NCI-H82 treated with DMSO at 0.1 percent for 48 hours (cell line): ENCODE measurements around the gene LRRC74B.
A peak's percentile ranks its signal among the peaks of the same experiment; 100 is the strongest.

Source experiments
- DNase-seq: peaks from one replicate; lab custom pipeline; 2025; ENCODE audit not compliant: unreplicated experiment; lab: John Stamatoyannopoulos, UW

The LRRC74B gene

DNA sequence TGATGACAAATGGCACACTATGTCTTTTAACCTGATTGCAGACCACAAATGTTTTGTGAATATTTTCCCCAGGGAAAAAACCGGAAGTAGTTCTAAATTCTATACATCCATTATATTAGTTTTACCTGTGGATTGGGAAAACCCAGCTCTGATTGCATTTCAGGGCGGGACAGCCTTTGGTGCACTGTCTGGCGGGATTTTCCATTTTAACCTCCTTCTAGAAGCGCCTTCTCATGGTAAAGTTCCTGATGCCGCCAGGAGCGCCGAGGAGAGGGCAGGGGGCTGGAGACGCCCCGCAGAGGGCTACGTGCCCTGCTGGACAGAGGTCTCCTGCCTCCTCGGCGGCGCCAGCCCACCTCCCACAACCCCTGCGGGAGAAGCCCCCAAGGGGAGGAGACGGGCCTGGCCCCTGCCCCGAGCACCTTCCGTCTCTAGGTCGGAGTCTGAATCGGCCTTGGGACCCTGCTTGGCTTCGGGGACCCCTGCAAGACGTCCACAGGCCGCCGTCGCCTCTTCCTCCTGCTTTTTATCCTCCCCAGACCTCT is 32.0 kb upstream of the LRRC74B start:
- DNase-seq = no peak

DNA sequence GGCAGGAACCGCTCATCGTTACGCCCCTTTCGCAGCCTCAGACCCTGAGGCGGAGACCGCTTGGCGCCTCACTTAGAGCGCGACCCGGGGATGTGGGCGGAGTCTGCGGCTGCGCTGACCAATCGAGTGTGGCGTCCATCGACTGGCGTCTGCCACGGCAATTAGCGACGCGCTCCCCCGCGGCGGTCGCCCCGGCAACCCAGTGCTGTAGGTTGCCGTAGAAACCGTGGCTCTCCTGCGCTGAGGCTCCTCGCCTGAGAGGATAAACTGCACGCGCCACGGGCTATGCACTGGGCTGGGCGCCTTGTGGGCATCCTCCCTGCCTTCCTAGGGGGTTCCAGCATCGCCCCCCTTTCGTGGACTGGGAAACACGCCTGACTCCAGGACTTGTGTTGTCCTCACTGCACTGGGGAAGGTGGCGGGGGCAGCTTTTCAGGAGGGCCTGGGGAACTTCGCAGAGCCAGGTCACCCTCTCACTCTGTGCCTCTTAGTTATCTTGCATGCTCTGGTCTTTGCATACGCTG is 31.5 kb upstream of the LRRC74B start:
- peak; percentile 81 for DNase-seq

DNA sequence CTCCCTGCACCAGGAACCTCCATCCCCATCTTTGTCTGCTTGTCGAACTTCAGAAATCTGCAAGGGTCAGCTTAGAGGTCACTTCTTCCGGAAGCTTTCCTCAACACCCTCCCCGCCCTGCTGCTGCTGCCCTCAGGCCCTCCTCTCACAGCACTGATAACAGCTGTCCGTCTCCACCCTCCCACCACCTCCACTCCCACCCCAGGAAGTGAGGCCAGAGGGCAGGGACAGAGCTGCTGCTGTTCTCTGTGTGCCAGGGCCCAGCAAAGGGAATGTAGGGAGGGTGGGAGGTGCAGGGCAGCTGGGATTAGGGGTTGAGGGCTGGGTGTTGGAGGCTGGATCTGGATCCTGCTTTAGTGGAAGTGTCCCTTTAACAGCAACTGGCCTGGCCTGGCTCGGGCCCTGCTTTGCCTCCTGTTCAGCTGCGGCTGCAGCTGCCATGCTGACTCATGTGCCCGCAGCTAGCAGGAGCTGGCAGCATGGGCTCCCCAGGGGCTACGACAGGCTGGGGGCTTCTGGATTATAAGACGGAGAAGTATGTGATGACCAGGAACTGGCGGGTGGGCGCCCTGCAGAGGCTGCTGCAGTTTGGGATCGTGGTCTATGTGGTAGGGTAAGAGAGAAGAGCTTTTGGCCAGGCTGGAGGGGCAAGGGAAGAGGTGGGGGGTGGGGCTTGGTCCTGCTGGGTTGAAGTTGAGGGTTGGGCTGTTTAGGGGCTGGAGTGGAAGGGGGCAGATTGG is 30.9 kb upstream of the LRRC74B start, which contains the start of gene P2RX6:
TSS of gene P2RX6 (plus strand) at position 440 of the 740 bp plus-strand sequence. CDS start at position 450, 10 bp downstream.
- peak; percentile 17 for DNase-seq

GRCh38 chr22:21015466-21016006 is 30.2 kb upstream of the LRRC74B start:
- DNase-seq = no peak

GRCh38 chr22:21016644-21017420 is 28.9 kb upstream of the LRRC74B start:
- DNase-seq = no peak

GRCh38 chr22:21018314-21018713 is 27.4 kb upstream of the LRRC74B start:
- no peak for DNase-seq

- DNase-seq = no peak
These were observed 24.8 kb upstream of the LRRC74B start for GRCh38 chr22:21020802-21021429.

- DNase-seq = no peak
These were observed 23.2 kb upstream of the LRRC74B start for GRCh38 chr22:21022507-21022906.

DNA sequence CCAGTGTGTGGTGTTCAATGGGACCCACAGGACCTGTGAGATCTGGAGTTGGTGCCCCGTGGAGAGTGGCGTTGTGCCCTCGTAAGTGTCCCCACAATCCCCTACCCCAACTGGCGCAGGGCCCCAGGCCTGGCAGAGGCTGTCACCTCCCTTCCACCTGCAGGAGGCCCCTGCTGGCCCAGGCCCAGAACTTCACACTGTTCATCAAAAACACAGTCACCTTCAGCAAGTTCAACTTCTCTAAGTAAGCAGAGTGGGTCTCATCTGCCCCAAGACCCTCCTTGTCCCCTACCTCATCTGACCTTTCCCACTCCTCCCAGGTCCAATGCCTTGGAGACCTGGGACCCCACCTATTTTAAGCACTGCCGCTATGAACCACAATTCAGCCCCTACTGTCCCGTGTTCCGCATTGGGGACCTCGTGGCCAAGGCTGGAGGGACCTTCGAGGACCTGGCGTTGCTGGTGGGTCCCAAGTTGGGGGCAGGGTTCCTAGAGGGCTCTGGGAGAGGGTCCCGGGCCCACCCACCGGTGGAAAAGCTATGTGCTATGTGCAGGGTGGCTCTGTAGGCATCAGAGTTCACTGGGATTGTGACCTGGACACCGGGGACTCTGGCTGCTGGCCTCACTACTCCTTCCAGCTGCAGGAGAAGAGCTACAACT is 22.7 kb upstream of the LRRC74B start:
- DNase-seq = no peak

- no peak for DNase-seq
These were observed 20.5 kb upstream of the LRRC74B start for GRCh38 chr22:21025266-21025665.

- DNase-seq = no peak
These were observed 19.7 kb upstream of the LRRC74B start for GRCh38 chr22:21025763-21026755.

DNA sequence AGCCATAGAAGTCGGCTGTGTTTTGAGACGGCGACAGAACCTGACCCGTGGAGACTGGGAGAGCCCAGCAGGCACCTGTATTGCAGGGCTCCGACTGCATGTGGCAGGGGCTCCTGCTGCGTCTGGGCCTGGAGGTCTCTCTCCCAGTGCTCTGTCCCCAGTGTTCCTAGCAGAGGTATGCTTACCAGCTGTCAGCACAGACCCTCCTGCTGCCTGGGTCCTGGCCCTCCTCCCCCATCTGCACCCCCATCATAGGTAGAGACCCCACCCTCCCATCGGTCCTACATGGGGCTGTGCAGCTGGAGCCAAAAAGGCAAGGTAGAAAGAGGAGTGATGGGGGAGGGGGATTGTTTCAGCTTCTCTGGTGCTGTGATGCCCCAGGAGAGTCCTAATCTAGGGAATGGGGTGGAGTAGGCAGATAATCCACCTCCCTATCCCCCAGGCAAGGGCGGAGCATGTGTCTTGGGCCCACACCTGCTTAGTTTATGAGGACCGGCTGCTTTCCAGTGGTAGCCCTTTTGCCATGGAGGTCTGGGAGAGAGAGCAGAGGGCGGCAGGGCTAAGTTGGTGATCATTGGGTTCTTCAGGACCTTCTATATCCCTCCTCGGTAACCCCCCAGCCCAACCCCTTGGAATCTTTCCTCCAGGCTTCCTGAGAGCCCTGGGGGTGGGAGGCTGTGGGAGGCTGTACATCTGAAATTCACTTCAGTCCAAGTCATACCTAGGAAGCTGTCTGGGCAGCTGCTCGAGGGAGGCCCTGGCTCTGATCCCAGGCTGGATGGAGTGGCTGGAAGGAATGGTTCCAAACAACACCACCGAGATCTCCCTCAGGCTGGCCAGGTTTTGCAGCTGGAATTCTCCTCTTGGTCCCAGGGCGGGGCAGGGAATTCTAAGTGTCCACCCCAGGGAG is 18.7 kb upstream of the LRRC74B start:
- DNase-seq = peak; percentile 52

DNA sequence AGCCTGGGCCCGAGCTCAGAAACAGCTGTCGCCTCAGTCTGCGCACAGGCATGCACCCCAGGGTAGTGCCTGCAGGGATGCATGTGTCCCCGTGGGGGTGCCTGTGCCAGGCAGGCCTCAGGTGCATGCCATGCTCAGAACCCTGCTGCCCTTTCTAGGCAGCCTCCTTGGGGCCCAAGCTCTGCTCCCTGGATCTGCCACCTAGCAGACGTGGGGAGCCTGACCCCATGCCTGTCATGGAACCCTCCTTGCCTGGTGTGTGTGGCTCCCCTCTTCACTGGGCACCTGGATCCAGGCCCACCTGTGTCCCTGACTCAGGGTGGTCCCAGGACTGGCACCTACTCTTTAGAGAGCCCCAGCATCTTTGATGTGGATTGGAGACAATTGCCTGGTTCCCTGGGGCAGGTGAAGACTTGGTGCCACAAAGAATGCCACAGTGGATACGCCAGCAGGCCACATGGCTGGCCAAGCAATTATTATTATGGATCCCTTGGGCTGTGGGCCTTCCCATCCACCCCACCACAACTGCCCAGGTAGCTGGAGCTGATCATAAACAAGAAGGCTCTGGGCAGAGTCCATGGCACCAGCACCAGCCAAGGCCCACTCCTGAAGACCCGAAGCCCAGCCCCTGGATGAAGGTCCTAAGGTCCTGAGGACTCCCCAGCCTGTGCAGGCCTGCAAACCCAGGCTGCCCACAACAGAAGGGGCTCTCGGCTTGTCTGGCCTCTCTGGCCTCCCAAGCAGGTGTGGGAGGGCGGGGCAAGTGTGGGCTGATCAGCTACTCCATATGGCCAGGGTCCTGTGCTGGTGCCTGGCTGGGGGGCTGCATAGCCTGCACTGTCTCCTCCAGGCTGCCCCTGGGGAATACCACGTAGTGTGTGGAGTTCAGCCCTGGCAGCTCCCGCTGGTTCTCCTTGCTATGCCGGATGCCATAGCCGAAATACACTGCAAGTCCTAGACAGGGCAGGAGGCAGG is 17.2 kb upstream of the LRRC74B start:
- DNase-seq = peak; percentile 40

DNA sequence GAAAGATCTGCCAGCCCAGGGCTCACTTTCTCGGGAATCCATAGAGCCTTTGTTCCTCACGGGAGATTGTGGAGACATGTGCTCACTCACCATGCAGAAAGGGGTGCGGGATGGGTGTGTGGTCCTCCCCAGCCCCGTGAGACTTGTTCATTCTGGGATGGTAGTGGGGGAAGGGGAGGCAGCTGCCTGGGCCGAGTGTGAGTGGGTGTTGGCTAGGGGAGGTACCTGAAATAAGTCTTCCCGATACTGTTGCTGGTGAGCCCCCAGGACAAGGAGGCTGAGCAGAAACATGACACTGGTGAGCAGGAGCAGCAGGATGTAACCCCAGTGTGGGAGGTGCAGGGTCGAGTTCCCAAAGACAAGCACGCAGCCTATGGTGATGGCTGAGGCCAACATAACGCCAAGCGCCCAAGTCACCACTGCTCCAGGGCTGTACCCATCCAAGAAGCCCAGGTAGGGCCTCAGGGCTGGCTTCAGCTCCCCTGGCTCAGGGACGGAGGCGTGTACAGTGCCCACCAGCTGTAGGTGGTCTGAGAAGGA is 16.2 kb upstream of the LRRC74B start:
- no peak for DNase-seq

GRCh38 chr22:21030032-21030431 is 15.7 kb upstream of the LRRC74B start:
- no peak for DNase-seq

- no peak for DNase-seq
These were observed 14.9 kb upstream of the LRRC74B start for GRCh38 chr22:21030621-21031544.
